GM21381 (cell line): ENCODE measurements around the gene WASHC1.
"Not testable (repeated sequence)": the region's sequence is repeated elsewhere in the genome, so short reads cannot be mapped to it uniquely, and the experiment has no call there.

ENCODE experiments used
- ATAC-seq: cut with Tn5 transposase; IDR thresholded peaks from one replicate; pipeline ENCODE4 v1.9.1; 2021; ENCODE audit warnings: mild to moderate bottlenecking, moderate library complexity; ENCODE audit not compliant: unreplicated experiment

The WASHC1 gene

GRCh38 chr9:16875-17274 is 12.4 kb downstream of the WASHC1 start:
- not testable (repeated sequence) for ATAC-seq

- not testable (repeated sequence) for ATAC-seq
Measured at GRCh38 chr9:14129-14809, 15.0 kb downstream of the WASHC1 start.

DNA sequence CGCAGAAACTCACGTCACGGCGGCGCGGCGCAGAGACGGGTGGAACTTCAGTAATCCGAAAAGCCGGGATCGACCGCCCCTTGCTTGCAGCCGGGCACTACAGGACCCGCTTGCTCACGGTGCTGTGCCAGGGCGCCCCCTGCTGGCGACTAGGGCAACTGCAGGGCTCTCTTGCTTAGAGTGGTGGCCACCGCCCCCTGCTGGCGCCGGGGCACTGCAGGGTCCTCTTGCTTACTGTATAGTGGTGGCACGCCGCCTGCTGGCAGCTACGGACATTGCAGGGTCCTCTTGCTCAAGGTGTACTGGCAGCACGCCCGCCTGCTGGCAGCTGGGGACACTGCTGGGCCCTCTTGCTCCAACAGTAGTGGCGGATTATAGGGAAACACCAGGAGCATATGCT is 18.1 kb downstream of the WASHC1 start:
- ATAC-seq: not testable (repeated sequence)

DNA sequence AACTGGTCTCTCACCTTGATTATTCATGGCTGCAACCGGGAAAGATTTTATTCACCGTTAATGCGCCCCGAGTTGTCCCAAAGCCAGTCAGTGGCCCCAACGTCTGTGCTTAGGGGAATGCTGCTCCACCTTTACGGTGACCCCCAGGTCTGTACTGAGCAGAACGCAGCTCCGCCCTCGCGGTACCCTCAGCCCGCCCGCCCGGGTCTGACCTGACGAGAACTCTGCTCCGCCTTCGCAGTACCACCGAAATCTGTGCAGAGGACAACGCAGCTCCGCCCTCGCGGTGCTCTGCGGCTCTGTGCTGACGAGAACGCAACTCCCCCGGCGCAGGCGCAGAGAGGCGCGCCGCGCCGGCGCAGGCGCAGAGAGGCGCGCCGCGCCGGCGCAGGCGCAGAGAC is 18.6 kb downstream of the WASHC1 start:
- ATAC-seq: not testable (repeated sequence)

GRCh38 chr9:10207-10606 is 19.0 kb downstream of the WASHC1 start:
- ATAC-seq: not testable (repeated sequence)
